SH-SY5Y (cell line): ENCODE measurements around the gene ANO9.

ENCODE experiments used
- GATA2 ChIP-seq: IDR thresholded peaks from 2 replicates; pipeline ENCODE4 v1.6.1; 2011; ENCODE audit warnings: mild to moderate bottlenecking, low read depth, low read length
- GATA3 ChIP-seq: IDR thresholded peaks from 2 replicates; pipeline ENCODE4 v1.6.1; 2011; ENCODE audit warnings: low read depth, mild to moderate bottlenecking, low read length, moderate library complexity

DNA sequence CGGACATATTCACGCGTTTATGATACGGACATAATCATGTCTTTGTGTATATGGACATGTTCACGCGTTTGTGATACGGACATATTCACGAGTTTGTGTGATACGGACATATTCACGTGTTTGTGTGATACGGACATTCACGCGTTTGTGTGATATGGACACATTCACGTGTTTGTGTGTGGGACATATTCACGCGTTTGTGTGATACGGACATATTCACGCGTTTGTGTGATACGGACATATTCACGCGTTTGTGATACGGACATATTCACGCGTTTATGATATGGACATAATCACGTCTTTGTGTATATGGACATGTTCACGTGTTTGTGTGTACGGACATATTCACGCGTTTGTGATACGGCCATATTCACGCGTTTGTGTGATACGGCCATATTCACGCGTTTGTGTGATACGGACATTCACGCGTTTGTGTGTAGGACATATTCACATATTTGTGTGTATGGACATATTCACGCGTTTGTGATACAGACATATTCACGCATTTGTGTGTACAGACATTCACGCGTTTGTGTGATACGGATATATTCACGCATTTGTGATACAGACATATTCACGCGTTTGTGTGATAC, 33.2 kb upstream of the ANO9 start:
- TF ChIP-seq GATA2 (no peak), GATA3 (no peak)
